Measurements from ENCODE around the gene CCT7.

Gene CCT7

DNA sequence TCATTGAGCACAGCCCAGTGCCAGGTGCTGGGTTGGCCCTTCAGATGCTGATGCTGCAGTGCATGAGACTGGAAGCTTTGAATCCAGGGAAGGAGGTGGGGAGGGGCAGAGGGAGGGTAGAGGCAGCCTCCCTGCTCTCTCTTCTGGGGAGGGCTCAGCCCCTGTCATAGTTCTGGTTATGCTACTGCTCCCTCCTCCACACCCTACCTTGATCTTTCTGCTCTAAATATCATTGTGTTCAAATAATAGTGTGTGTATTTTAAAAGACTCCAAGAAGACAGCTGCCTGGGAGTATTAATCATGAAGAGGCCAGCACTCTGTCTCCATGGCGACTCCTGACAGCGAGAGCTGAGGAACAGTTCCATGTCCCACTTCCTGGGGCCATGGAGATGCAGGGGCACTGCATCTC, 63.0 kb downstream of the CCT7 start:
- no peak for DNase-seq

DNA sequence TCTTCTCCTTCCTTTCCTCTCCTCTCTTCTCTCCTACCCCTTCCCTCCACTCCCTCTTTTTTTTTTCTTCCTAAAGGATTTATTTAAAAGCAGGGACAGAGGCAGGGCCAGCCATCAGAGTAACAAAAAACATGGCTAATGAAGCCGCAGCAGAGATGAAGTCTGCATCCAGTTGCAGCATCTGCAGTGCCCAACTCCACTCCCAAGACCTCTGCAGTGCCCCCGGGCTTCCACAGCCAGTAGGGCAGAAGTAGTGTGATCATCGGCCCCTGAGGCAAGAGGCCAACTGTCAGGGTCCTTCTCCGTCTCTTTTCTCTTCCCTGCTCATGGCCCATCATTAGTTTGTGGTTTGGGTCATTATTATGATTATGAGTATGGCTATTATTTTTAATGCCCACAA, 63.5 kb downstream of the CCT7 start:
- DNase-seq, result no peak

DNA sequence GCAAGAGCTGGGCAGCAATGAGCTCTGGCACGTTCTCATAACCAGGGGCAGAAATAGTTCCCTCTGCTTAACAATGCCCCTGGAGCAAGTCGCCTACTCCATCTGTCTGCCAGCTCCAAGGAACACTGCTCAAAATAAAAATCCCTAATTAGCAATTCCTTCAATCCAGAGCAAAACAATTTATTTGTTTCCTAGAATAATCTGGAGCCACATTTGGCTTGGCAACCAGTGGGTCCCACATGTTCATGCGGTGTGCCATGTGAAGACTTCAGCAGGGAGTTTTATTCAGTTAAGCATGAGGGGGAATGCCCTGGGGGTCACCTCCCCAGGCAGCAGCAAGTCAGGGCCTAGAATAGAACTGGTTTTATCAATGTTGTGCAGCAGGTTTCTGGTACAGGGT, 66.8 kb downstream of the CCT7 start:
- no peak for DNase-seq

DNA sequence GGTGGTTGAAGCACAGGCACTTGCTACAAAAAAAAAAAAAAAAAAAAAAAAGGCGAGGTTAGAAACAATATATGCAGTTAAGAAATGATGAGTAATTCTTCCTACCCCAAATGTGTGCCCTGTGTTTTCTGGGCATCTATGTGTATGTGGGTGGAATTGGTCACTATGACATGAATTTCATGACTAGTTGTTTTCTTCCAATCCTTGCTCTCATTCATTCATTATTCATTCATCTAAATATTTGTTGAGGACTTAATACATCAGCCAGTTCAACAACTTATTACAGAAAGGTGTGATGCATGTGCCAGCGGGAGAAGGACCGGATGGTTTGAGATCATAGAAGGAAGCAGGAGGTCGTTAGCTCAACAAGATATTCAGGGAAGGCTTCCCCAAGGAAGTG, 67.5 kb downstream of the CCT7 start:
- DNase-seq, result no peak

Measured in NCI-H226 (cell line).